ENCODE data around the gene PIGS. TPM values are rescaled to one million over a fixed set of nuclear protein-coding genes. Genes with fewer than 3 reads are reported as not detected.

PIGS gene
- total and polyA plus RNA-seq, 2 experiments from 2014 or later, result 72.7 to 76.0 TPM

DNA sequence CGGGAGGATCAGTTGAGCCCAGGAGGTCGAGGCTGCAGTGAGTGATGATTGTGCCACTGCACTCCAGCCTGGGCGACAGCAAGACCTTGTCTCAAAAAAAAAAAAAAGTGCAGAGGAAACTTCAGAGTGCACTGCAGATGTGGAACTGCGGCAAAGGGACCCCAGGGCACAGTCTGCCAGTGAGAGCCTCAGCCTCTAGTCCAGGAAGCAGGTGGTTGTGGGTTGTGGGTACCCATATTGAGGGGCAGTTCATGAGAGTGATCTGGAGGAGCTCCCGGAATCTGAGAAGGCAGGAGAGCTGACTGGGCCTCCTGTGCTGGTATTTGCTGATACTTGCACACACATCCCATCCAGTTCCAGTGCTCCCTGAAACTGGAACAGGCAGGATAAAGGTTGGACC, 52.1 kb downstream of the PIGS start:
- Histone ChIP-seq H3K4me2 (ENCODE audit: unreplicated experiment) (no peak overlapping the region), H3K4me3 (no peak overlapping the region), H3F3A (ENCODE audit: insufficient read depth) (no peaks in the 10 kb centered on the region), H3K9me2 (ENCODE audit: insufficient read depth) (no peaks in the 10 kb centered on the region), H3K27me3 (replicated peaks; ENCODE audit: insufficient read depth) (0 out of 2 replicates have a peak, but pooled peaks cover 4% of the 10 kb centered on the region), H3K79me2 (ENCODE audit: insufficient read depth) (no peaks in the 10 kb centered on the region), H3K9ac (no peak overlapping the region), H3K9me3 (ENCODE audit: low read depth) (no peaks in the 10 kb centered on the region), H3K36me3 (ENCODE audit: low read depth) (no peaks in the 10 kb centered on the region), H4K20me1 (ENCODE audit: insufficient read depth) (no peaks in the 10 kb centered on the region), H3K4me1 (ENCODE audit: insufficient read depth) (no peaks in the 10 kb centered on the region), H3K27ac (no peak overlapping the region), H2AFZ (no peak overlapping the region)
- no peak for DNase-seq
- in situ Hi-C loops (cut with MboI), result no loop called here
- TF ChIP-seq EZH2 (IDR thresholded peaks at IDR 0.05; ENCODE audit: insufficient read depth, poor library complexity, severe bottlenecking) (no peak), EZH2phosphoT487 (IDR thresholded peaks at IDR 0.05; ENCODE audit: insufficient read depth, low read depth) (no peak)
- WGBS, 2 experiments (ENCODE audit: low coverage in 1 of 2, low lambda C conversion rate in 2 of 2, missing lambda C conversion rate in 2 of 2), result 53 to 60% methylated on average over 4 to 5 of the region's 5 CpGs

DNA sequence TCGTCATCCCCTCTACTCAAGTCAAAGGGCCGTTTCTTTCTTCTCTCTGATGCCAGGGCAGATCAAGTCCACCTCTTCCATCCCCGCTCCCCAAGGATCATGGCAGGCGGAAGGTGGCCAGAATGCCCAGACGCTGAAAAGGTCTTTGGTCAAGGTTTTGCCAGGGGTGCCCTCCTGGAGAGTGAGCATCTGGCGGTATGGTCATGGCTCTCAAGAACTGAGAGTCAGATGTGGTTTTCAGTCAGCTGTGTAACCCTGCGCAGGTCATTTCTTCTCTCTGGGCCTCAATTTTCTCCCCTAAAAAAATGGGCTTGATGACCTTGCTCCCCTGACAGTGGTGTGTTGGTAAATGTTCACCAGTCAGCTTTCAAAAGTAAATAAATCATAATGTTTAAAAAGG, 52.7 kb downstream of the PIGS start:
- H4K20me1 ChIP-seq (ENCODE audit: insufficient read depth), result no peaks in the 10 kb centered on the region
- WGBS, 2 experiments (ENCODE audit: low coverage in 1 of 2, low lambda C conversion rate in 2 of 2, missing lambda C conversion rate in 2 of 2), result 56 to 64% methylated on average over 7 of the region's 7 CpGs
- no peaks in the 10 kb centered on the region for H3K36me3 ChIP-seq (ENCODE audit: low read depth)
- no peaks in the 10 kb centered on the region for H3F3A ChIP-seq (ENCODE audit: insufficient read depth)
- H3K79me2 ChIP-seq (ENCODE audit: insufficient read depth), result no peaks in the 10 kb centered on the region
- no peaks in the 10 kb centered on the region for H3K4me1 ChIP-seq (ENCODE audit: insufficient read depth)
- H3K4me3 ChIP-seq, result no peak overlapping the region
- TF ChIP-seq EZH2phosphoT487 (IDR thresholded peaks at IDR 0.05; ENCODE audit: insufficient read depth, low read depth) (no peak), EZH2 (IDR thresholded peaks at IDR 0.05; ENCODE audit: insufficient read depth, poor library complexity, severe bottlenecking) (no peak)
- no peak for DNase-seq
- H3K9ac ChIP-seq, result no peak overlapping the region
- H3K9me2 ChIP-seq (ENCODE audit: insufficient read depth), result no peaks in the 10 kb centered on the region
- H3K4me2 ChIP-seq (ENCODE audit: unreplicated experiment), result no peak overlapping the region
- no peak overlapping the region for H2AFZ ChIP-seq
- in situ Hi-C loops (cut with MboI), result no loop called here
- no peaks in the 10 kb centered on the region for H3K9me3 ChIP-seq (ENCODE audit: low read depth)
- H3K27me3 ChIP-seq (replicated peaks; ENCODE audit: insufficient read depth), result peaks cover 4% of the 10 kb centered on the region; the same call in 1 of the 2 replicates
- no peak overlapping the region for H3K27ac ChIP-seq

DNA sequence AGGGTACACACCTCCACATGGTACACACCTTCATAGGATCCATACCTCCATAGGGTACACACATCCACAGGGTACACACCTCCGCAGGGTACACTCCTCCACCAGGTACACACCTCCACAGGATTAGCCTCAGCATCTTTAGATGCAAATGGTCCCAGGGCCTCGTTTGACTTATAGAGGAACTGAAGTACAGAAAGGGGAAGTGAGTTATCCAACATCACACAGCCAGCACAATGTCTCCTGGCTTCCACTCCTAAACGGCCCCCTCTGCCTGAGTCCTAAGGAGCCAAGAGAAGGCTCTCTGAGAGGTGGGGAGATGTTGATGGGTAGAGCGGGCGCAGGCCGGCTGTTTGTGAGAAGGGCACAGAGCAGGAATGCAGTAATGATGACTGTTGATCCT, 53.2 kb downstream of the PIGS start:
- Histone ChIP-seq H3K4me1 (ENCODE audit: insufficient read depth) (no peaks in the 10 kb centered on the region), H3K9me2 (ENCODE audit: insufficient read depth) (no peaks in the 10 kb centered on the region), H3K9ac (no peak overlapping the region), H3K27ac (no peak overlapping the region), H3F3A (ENCODE audit: insufficient read depth) (no peaks in the 10 kb centered on the region), H3K4me2 (ENCODE audit: unreplicated experiment) (no peak overlapping the region), H3K4me3 (no peak overlapping the region), H3K79me2 (ENCODE audit: insufficient read depth) (no peaks in the 10 kb centered on the region), H3K36me3 (ENCODE audit: low read depth) (no peaks in the 10 kb centered on the region), H3K27me3 (replicated peaks; ENCODE audit: insufficient read depth) (peaks cover 8% of the 10 kb centered on the region; the same call in 1 of the 2 replicates), H4K20me1 (ENCODE audit: insufficient read depth) (no peaks in the 10 kb centered on the region), H3K9me3 (ENCODE audit: low read depth) (no peaks in the 10 kb centered on the region), H2AFZ (no peak overlapping the region)
- DNase-seq, result no peak
- TF ChIP-seq EZH2 (IDR thresholded peaks at IDR 0.05; ENCODE audit: insufficient read depth, poor library complexity, severe bottlenecking), result no peak
- WGBS, 2 experiments (ENCODE audit: low coverage in 1 of 2, low lambda C conversion rate in 2 of 2, missing lambda C conversion rate in 2 of 2), result 37 to 47% methylated on average over 6 of the region's 6 CpGs
- in situ Hi-C loops (cut with MboI), result no loop called here

DNA sequence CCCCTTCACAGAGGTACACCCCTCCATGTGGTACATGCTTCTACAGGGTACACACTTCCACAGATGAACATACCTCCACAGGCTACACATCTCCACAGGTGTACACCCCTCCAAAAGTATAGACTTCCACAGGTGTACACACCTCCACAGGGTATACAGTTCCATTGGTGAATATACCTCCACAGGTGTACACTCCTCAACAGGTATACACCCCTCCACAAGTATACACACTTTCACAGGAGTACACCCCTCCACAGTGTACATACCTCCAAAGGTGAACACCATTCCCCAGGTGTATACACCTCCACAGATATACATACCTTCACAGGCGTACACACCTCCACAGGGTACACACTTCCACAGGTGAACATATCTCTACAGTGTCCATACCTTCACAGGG, 55.8 kb downstream of the PIGS start:
- Histone ChIP-seq H4K20me1 (ENCODE audit: insufficient read depth) (no peaks in the 10 kb centered on the region), H3K36me3 (ENCODE audit: low read depth) (no peaks in the 10 kb centered on the region), H3F3A (ENCODE audit: insufficient read depth) (no peaks in the 10 kb centered on the region), H3K79me2 (ENCODE audit: insufficient read depth) (no peaks in the 10 kb centered on the region), H3K4me1 (ENCODE audit: insufficient read depth) (no peaks in the 10 kb centered on the region), H3K9me3 (ENCODE audit: low read depth) (no peaks in the 10 kb centered on the region), H3K4me2 (ENCODE audit: unreplicated experiment) (no peak overlapping the region), H3K27ac (no peak overlapping the region), H3K4me3 (no peak overlapping the region), H3K9me2 (ENCODE audit: insufficient read depth) (no peaks in the 10 kb centered on the region), H3K27me3 (replicated peaks; ENCODE audit: insufficient read depth) (peaks cover 25% of the 10 kb centered on the region), H2AFZ (no peak overlapping the region), H3K9ac (no peak overlapping the region)
- no peak for DNase-seq
- TF ChIP-seq EZH2 (IDR thresholded peaks at IDR 0.05; ENCODE audit: insufficient read depth, poor library complexity, severe bottlenecking) (no peak), EZH2phosphoT487 (IDR thresholded peaks at IDR 0.05; ENCODE audit: insufficient read depth, low read depth) (no peak)
- in situ Hi-C loops (cut with MboI), result no loop called here
- WGBS, 2 experiments (ENCODE audit: low coverage in 1 of 2, low lambda C conversion rate in 2 of 2, missing lambda C conversion rate in 2 of 2), result 45 to 52% methylated on average over 1 of the region's 1 CpG

DNA sequence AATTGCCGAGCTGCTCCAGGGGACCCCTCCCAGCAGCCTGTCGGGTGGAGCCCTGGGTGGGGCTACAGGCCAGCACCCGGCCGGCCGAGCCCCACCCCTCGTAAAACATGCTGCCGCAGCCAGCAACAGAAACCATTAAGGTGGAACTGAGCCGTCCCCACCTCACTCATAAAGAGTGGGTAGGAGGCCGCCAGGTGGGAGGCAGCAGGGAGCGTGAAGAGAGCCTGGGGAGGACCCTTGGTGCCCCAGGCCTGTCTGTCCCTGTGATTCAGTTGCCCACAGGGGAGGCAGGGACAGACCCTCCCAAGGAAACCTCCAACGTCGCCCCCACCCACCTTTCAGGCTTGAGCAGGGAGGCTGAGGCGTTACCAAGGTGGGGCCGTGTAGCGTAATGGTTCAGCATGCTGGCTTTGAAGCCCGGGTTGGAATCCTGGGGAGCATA, 56.7 kb downstream of the PIGS start:
- Histone ChIP-seq H4K20me1 (ENCODE audit: insufficient read depth) (no peaks in the 10 kb centered on the region), H3K4me2 (ENCODE audit: unreplicated experiment) (no peak overlapping the region), H3K36me3 (ENCODE audit: low read depth) (no peaks in the 10 kb centered on the region), H3K4me1 (ENCODE audit: insufficient read depth) (no peaks in the 10 kb centered on the region), H3K27me3 (replicated peaks; ENCODE audit: insufficient read depth) (peaks cover 25% of the 10 kb centered on the region), H3K9me2 (ENCODE audit: insufficient read depth) (no peaks in the 10 kb centered on the region), H3K27ac (no peak overlapping the region), H3K4me3 (no peak overlapping the region), H3K9me3 (ENCODE audit: low read depth) (no peaks in the 10 kb centered on the region), H2AFZ (no peak overlapping the region), H3F3A (ENCODE audit: insufficient read depth) (no peaks in the 10 kb centered on the region), H3K79me2 (ENCODE audit: insufficient read depth) (no peaks in the 10 kb centered on the region), H3K9ac (no peak overlapping the region)
- in situ Hi-C loops (cut with MboI), result no loop called here
- no peak for TF ChIP-seq EZH2phosphoT487 (IDR thresholded peaks at IDR 0.05; ENCODE audit: insufficient read depth, low read depth)
- no peak for TF ChIP-seq EZH2 (IDR thresholded peaks at IDR 0.05; ENCODE audit: insufficient read depth, poor library complexity, severe bottlenecking)
- WGBS, 2 experiments (ENCODE audit: low coverage in 1 of 2, low lambda C conversion rate in 2 of 2, missing lambda C conversion rate in 2 of 2), result 35 to 37% methylated on average over 16 of the region's 16 CpGs
- no peak for DNase-seq
